ENCODE data around the gene RFWD3.

DNA sequence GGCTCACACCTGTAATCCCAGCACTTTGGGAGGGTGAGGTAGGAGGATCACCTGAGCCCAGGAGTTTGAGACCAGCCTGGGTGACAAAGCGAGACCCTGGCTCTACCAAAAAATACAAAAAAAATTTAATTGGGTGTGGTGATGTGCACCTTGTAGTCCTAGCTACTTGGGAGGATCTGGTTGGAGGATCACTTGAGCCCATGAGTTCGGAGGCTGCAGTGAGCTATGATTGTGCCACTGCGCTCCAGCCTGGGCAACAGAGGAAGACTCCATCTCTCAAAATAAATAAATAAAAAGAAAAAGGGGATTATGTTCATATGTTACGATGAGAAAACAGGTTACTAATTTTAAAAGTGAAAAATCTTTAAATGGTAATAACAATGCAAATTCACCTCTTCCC, 33.0 kb upstream of the RFWD3 start:
- TF ChIP-seq, protein P1, sequence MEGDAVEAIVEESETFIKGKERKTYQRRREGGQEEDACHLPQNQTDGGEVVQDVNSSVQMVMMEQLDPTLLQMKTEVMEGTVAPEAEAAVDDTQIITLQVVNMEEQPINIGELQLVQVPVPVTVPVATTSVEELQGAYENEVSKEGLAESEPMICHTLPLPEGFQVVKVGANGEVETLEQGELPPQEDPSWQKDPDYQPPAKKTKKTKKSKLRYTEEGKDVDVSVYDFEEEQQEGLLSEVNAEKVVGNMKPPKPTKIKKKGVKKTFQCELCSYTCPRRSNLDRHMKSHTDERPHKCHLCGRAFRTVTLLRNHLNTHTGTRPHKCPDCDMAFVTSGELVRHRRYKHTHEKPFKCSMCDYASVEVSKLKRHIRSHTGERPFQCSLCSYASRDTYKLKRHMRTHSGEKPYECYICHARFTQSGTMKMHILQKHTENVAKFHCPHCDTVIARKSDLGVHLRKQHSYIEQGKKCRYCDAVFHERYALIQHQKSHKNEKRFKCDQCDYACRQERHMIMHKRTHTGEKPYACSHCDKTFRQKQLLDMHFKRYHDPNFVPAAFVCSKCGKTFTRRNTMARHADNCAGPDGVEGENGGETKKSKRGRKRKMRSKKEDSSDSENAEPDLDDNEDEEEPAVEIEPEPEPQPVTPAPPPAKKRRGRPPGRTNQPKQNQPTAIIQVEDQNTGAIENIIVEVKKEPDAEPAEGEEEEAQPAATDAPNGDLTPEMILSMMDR (IDR thresholded peaks at IDR 0.05), result no peak
- TF ChIP-seq POLR2A (IDR thresholded peaks at IDR 0.05), result no peak
- no peak for TF ChIP-seq POLR2AphosphoS5 (IDR thresholded peaks at IDR 0.05)
